HepG2 (cell line): ENCODE measurements around the gene RPL6. TPM values are rescaled to one million over a fixed set of nuclear protein-coding genes. Genes with fewer than 3 reads are reported as not detected.
A peak's percentile ranks its signal among the peaks of the same experiment; 100 is the strongest.

Experiments
- HOXA9 ChIP-seq: sonication (generic); formaldehyde crosslinking; IDR thresholded peaks from 2 replicates; pipeline ENCODE4 v1.8.1; 2022; ENCODE audit warnings: missing genetic modification reagents, mild to moderate bottlenecking, moderate library complexity, borderline replicate concordance
- PAX8 ChIP-seq: sonication (generic); formaldehyde crosslinking; IDR thresholded peaks from 2 replicates; pipeline ENCODE4 v1.8.0; 2022; ENCODE audit warnings: mild to moderate bottlenecking, missing genetic modification reagents, borderline replicate concordance
- TRIM24 ChIP-seq: sonication (generic); formaldehyde crosslinking; IDR thresholded peaks from 2 replicates; pipeline ENCODE4 v1.8.0; 2022; ENCODE audit warnings: mild to moderate bottlenecking, missing genetic modification reagents
- YEATS4 ChIP-seq: sonication (generic); formaldehyde crosslinking; IDR thresholded peaks from 2 replicates; pipeline ENCODE4 v1.4.0; 2020; ENCODE audit warnings: missing genetic modification reagents, borderline replicate concordance
- ZNF10 ChIP-seq: sonication (generic); formaldehyde crosslinking; IDR thresholded peaks from 2 replicates; pipeline ENCODE4 v1.4.0; 2020; ENCODE audit warnings: mild to moderate bottlenecking, low read depth, missing genetic modification reagents, borderline replicate concordance
- ZNF296 ChIP-seq: sonication (generic); formaldehyde crosslinking; conservative IDR thresholded peaks from 2 replicates; pipeline ENCODE4 v1.5.0; 2020; ENCODE audit warnings: mild to moderate bottlenecking, missing genetic modification reagents
- ZNF3 ChIP-seq: IDR thresholded peaks from 2 replicates; pipeline ENCODE4 v1.7.0; 2017; ENCODE audit warnings: inconsistent platforms
- ZNF331 ChIP-seq: sonication (generic); formaldehyde crosslinking; IDR thresholded peaks from 2 replicates; pipeline ENCODE4 v1.4.0; 2020; ENCODE audit warnings: missing genetic modification reagents
- ZNF558 ChIP-seq: sonication (generic); formaldehyde crosslinking; IDR thresholded peaks from 2 replicates; pipeline ENCODE4 v1.9.0; 2022; ENCODE audit warnings: mild to moderate bottlenecking, missing genetic modification reagents, borderline replicate concordance
- ZNF629 ChIP-seq: sonication (generic); formaldehyde crosslinking; conservative IDR thresholded peaks from 2 replicates; pipeline ENCODE4 v1.5.0; 2020; ENCODE audit warnings: missing genetic modification reagents
- polyA plus RNA-seq, 8 experiments: library from polyadenylated mRNA; depleted of rRNA in 3 of 8; stranded (reverse) in 7 of 8; unstranded in 1 of 8; fragments of >200 nt; fragmentation: Illumina TruSeq in 4 of 8; extraction: Trizol in 4 of 8; gene quantifications; 2 replicates each; pipeline versions ENCODE4 v1.2.1 to v1.2.3, GENCODE V29; 2011 to 2016; ENCODE audit warnings: low read depth in 4 of 8, missing spikeins in 1 of 8, mixed read lengths in 1 of 8; ENCODE audit not compliant: insufficient read depth in 1 of 8
- total RNA-seq, 5 experiments: library from RNA; depleted of rRNA; stranded (reverse); fragments of >200 nt; fragmentation: Illumina TruSeq; extraction: Trizol; gene quantifications; 2 replicates each; pipeline ENCODE4 v1.2.3, GENCODE V29; 2016; ENCODE audit warnings: low read depth in 1 of 5
- TF ChIP-seq, protein P1 (sequence below): sonication (generic); formaldehyde crosslinking; IDR thresholded peaks from 2 replicates; pipeline ENCODE4 v1.4.0; 2020; ENCODE audit warnings: missing genetic modification reagents
- TF ChIP-seq, protein P2 (sequence below): sonication (generic); formaldehyde crosslinking; IDR thresholded peaks from 2 replicates; pipeline ENCODE4 v1.5.0; 2020; ENCODE audit warnings: mild to moderate bottlenecking, missing genetic modification reagents, borderline replicate concordance
- TF ChIP-seq, protein P3 (sequence below): sonication (generic); formaldehyde crosslinking; IDR thresholded peaks from 2 replicates; pipeline ENCODE4 v1.8.1; 2023; ENCODE audit warnings: missing genetic modification reagents, inconsistent platforms, borderline replicate concordance
- TF ChIP-seq, protein P4 (sequence below): IDR thresholded peaks from 2 replicates; pipeline ENCODE4 v1.6.1; 2016
- TF ChIP-seq, protein P5 (sequence below): sonication (generic); formaldehyde crosslinking; IDR thresholded peaks from 2 replicates; pipeline ENCODE4 v1.4.0; 2020; ENCODE audit warnings: missing genetic modification reagents

RPL6 gene
- total and polyA plus RNA-seq, 2 of the 13 experiments (the other 11 are each of a cell fraction or from before 2014, with no cell fraction given): 1,551 to 1,719 TPM

DNA sequence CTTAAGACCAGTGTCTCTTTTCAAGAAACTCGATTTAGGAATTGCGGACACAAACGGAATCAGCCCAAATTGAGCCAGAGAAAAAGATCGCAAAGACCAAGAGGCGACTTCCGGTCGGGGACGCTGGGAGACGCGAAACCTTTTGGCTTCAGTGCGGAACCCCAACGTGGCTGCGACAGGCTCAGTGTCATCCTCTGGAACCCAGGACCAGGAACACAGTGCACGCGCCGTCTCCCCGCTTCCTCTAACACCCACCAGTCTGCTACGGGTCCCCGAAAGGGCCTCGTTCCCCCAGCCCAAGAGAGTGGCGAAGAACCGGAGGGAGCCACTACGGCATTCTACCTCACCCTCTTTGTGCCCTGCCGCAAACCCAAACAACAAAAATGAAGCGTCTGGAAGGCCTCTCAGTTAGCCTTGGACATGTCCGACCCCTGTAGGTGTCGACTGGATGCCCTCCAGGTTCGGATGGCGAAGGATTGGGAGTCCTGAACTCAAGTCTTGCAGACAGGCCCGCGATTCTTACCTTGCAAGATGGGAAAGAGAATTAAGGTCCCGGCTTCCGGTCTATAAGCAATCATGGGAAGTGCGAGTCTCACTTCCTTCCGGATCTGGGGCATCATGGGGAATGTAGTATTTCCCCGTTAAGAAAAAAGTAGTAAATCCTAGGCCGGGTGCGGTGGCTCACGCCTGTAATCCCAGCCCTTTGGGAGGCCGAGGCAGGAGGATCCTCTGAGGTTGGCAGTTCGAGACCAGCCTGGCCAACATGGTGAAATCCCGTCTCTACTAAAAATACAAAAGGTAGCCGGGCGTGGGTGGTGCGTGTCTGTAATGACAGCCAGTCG is at the start of gene RPL6 (continued):
- TF ChIP-seq, protein P1, sequence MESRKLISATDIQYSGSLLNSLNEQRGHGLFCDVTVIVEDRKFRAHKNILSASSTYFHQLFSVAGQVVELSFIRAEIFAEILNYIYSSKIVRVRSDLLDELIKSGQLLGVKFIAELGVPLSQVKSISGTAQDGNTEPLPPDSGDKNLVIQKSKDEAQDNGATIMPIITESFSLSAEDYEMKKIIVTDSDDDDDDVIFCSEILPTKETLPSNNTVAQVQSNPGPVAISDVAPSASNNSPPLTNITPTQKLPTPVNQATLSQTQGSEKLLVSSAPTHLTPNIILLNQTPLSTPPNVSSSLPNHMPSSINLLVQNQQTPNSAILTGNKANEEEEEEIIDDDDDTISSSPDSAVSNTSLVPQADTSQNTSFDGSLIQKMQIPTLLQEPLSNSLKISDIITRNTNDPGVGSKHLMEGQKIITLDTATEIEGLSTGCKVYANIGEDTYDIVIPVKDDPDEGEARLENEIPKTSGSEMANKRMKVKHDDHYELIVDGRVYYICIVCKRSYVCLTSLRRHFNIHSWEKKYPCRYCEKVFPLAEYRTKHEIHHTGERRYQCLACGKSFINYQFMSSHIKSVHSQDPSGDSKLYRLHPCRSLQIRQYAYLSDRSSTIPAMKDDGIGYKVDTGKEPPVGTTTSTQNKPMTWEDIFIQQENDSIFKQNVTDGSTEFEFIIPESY (CRISPR knock-in tag): peak; percentile 25; the same call in 1 of the 2 replicates
- TF ChIP-seq, protein P2, sequence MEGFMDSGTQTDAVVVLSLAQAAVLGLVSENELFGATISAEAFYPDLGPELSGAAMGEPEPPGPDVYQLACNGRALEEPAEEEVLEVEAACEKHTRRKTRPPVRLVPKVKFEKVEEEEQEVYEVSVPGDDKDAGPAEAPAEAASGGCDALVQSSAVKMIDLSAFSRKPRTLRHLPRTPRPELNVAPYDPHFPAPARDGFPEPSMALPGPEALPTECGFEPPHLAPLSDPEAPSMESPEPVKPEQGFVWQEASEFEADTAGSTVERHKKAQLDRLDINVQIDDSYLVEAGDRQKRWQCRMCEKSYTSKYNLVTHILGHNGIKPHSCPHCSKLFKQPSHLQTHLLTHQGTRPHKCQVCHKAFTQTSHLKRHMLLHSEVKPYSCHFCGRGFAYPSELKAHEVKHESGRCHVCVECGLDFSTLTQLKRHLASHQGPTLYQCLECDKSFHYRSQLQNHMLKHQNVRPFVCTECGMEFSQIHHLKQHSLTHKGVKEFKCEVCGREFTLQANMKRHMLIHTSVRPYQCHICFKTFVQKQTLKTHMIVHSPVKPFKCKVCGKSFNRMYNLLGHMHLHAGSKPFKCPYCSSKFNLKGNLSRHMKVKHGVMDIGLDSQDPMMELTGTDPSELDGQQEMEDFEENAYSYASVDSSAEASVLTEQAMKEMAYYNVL (CRISPR knock-in tag): no peak
- no peak for TF ChIP-seq ZNF10 (CRISPR knock-in tag)
- TF ChIP-seq ZNF331 (CRISPR knock-in tag): no peak; the same call in none of the 2 replicates
- peak; percentile 6; the same call in 1 of the 2 replicates for TF ChIP-seq ZNF629
- TF ChIP-seq HOXA9: no peak
- TF ChIP-seq, protein P3, sequence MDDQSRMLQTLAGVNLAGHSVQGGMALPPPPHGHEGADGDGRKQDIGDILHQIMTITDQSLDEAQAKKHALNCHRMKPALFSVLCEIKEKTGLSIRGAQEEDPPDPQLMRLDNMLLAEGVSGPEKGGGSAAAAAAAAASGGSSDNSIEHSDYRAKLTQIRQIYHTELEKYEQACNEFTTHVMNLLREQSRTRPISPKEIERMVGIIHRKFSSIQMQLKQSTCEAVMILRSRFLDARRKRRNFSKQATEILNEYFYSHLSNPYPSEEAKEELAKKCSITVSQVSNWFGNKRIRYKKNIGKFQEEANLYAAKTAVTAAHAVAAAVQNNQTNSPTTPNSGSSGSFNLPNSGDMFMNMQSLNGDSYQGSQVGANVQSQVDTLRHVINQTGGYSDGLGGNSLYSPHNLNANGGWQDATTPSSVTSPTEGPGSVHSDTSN: no peak
- 0 out of 2 replicates have a peak, but pooled peaks have one; percentile 6 for TF ChIP-seq ZNF3
- TF ChIP-seq, protein P4, sequence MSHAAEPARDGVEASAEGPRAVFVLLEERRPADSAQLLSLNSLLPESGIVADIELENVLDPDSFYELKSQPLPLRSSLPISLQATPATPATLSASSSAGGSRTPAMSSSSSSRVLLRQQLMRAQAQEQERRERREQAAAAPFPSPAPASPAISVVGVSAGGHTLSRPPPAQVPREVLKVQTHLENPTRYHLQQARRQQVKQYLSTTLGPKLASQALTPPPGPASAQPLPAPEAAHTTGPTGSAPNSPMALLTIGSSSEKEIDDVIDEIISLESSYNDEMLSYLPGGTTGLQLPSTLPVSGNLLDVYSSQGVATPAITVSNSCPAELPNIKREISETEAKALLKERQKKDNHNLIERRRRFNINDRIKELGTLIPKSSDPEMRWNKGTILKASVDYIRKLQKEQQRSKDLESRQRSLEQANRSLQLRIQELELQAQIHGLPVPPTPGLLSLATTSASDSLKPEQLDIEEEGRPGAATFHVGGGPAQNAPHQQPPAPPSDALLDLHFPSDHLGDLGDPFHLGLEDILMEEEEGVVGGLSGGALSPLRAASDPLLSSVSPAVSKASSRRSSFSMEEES (CRISPR knock-in tag): no peak
- TF ChIP-seq ZNF558 (CRISPR knock-in tag): 0 out of 2 replicates have a peak, but pooled peaks have one; percentile 69
- TF ChIP-seq, protein P5, sequence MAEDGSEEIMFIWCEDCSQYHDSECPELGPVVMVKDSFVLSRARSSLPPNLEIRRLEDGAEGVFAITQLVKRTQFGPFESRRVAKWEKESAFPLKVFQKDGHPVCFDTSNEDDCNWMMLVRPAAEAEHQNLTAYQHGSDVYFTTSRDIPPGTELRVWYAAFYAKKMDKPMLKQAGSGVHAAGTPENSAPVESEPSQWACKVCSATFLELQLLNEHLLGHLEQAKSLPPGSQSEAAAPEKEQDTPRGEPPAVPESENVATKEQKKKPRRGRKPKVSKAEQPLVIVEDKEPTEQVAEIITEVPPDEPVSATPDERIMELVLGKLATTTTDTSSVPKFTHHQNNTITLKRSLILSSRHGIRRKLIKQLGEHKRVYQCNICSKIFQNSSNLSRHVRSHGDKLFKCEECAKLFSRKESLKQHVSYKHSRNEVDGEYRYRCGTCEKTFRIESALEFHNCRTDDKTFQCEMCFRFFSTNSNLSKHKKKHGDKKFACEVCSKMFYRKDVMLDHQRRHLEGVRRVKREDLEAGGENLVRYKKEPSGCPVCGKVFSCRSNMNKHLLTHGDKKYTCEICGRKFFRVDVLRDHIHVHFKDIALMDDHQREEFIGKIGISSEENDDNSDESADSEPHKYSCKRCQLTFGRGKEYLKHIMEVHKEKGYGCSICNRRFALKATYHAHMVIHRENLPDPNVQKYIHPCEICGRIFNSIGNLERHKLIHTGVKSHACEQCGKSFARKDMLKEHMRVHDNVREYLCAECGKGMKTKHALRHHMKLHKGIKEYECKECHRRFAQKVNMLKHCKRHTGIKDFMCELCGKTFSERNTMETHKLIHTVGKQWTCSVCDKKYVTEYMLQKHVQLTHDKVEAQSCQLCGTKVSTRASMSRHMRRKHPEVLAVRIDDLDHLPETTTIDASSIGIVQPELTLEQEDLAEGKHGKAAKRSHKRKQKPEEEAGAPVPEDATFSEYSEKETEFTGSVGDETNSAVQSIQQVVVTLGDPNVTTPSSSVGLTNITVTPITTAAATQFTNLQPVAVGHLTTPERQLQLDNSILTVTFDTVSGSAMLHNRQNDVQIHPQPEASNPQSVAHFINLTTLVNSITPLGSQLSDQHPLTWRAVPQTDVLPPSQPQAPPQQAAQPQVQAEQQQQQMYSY (CRISPR knock-in tag): peak; percentile 74; the same call in 1 of the 2 replicates
- TF ChIP-seq YEATS4 (CRISPR knock-in tag): peak; percentile 97
- no peak for TF ChIP-seq PAX8
- 0 out of 2 replicates have a peak, but pooled peaks have one; percentile 33 for TF ChIP-seq ZNF296 (CRISPR knock-in tag)
- TF ChIP-seq TRIM24: no peak
